ENCODE data around the gene AHR.
"Not testable (repeated sequence)": the region's sequence is repeated elsewhere in the genome, so short reads cannot be mapped to it uniquely, and the experiment has no call there.

The AHR gene

GRCh38 chr7:17380736-17381662, 82.5 kb downstream of the AHR start:
- no peak for DNase-seq

GRCh38 chr7:17382408-17383354, 84.2 kb downstream of the AHR start:
- not testable (repeated sequence) for DNase-seq

- no peak for DNase-seq
Measured at GRCh38 chr7:17384400-17384799, 85.9 kb downstream of the AHR start.

- DNase-seq: no peak
Measured at GRCh38 chr7:17385612-17386011, 87.2 kb downstream of the AHR start.

- no peak for DNase-seq
Measured at GRCh38 chr7:17390392-17390791, 91.9 kb downstream of the AHR start.

- DNase-seq: no peak
Measured at GRCh38 chr7:17391366-17391765, 92.9 kb downstream of the AHR start.

- DNase-seq: no peak
Measured at GRCh38 chr7:17392846-17393245, 94.4 kb downstream of the AHR start.

GRCh38 chr7:17394563-17394962, 96.1 kb downstream of the AHR start:
- not testable (repeated sequence) for DNase-seq

Measured in NCI-H2227 treated with DMSO at 0.1 percent for 48 hours (cell line).